ENCODE measurements around the gene TSHR.

DNA sequence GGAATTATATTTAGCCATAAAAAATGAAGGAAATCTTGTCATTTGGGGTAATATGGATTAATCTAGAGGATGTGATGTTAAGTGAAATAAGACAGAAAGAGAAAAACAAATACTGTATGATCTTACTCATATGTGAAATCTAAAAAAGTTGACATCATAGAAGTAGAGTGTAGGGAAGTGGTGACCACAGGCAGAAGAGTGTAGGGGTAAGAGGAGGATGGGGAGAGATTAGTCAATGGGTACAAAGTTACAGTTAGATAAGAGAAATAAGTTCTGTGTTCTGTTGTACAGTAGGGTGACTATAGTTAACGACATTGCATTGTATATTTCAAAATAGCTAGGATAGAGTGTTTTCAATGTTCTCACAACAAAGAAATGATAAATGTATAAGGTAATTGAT, 87.0 kb downstream of the TSHR start:
- TF ChIP-seq EGR1 (IDR thresholded peaks at IDR 0.05; ENCODE audit: low read depth) (no peak), ZNF274 (IDR thresholded peaks at IDR 0.05; ENCODE audit: low read depth, low read length) (no peak), POLR2A (IDR thresholded peaks at IDR 0.05; ENCODE audit: borderline replicate concordance, extremely low read depth, insufficient read depth, insufficient read length) (no peak), YY1 (IDR thresholded peaks at IDR 0.05; ENCODE audit: extremely low read depth, insufficient replicate concordance, low read depth, low read length) (no peak), ZFX (IDR thresholded peaks at IDR 0.05) (no peak), TCF7L2 (IDR thresholded peaks at IDR 0.05; ENCODE audit: borderline replicate concordance, extremely low read depth, insufficient read depth, insufficient read length) (no peak)
- TF ChIP-seq, protein P1, sequence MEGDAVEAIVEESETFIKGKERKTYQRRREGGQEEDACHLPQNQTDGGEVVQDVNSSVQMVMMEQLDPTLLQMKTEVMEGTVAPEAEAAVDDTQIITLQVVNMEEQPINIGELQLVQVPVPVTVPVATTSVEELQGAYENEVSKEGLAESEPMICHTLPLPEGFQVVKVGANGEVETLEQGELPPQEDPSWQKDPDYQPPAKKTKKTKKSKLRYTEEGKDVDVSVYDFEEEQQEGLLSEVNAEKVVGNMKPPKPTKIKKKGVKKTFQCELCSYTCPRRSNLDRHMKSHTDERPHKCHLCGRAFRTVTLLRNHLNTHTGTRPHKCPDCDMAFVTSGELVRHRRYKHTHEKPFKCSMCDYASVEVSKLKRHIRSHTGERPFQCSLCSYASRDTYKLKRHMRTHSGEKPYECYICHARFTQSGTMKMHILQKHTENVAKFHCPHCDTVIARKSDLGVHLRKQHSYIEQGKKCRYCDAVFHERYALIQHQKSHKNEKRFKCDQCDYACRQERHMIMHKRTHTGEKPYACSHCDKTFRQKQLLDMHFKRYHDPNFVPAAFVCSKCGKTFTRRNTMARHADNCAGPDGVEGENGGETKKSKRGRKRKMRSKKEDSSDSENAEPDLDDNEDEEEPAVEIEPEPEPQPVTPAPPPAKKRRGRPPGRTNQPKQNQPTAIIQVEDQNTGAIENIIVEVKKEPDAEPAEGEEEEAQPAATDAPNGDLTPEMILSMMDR (IDR thresholded peaks at IDR 0.05 in 2 of 3, conservative IDR thresholded peaks at IDR 0.05 in 1 of 3; ENCODE audit: borderline replicate concordance in 1 of 3, insufficient read depth in 1 of 3, low read depth in 2 of 3, low read length in 2 of 3), result no peak
- TF ChIP-seq, protein P2, sequence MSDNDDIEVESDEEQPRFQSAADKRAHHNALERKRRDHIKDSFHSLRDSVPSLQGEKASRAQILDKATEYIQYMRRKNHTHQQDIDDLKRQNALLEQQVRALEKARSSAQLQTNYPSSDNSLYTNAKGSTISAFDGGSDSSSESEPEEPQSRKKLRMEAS (IDR thresholded peaks at IDR 0.05), result no peak
- TF ChIP-seq, protein P3, sequence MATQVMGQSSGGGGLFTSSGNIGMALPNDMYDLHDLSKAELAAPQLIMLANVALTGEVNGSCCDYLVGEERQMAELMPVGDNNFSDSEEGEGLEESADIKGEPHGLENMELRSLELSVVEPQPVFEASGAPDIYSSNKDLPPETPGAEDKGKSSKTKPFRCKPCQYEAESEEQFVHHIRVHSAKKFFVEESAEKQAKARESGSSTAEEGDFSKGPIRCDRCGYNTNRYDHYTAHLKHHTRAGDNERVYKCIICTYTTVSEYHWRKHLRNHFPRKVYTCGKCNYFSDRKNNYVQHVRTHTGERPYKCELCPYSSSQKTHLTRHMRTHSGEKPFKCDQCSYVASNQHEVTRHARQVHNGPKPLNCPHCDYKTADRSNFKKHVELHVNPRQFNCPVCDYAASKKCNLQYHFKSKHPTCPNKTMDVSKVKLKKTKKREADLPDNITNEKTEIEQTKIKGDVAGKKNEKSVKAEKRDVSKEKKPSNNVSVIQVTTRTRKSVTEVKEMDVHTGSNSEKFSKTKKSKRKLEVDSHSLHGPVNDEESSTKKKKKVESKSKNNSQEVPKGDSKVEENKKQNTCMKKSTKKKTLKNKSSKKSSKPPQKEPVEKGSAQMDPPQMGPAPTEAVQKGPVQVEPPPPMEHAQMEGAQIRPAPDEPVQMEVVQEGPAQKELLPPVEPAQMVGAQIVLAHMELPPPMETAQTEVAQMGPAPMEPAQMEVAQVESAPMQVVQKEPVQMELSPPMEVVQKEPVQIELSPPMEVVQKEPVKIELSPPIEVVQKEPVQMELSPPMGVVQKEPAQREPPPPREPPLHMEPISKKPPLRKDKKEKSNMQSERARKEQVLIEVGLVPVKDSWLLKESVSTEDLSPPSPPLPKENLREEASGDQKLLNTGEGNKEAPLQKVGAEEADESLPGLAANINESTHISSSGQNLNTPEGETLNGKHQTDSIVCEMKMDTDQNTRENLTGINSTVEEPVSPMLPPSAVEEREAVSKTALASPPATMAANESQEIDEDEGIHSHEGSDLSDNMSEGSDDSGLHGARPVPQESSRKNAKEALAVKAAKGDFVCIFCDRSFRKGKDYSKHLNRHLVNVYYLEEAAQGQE (IDR thresholded peaks at IDR 0.05; ENCODE audit: low read depth), result no peak

Measured in HCT116 (cell line).